Stomach (tissue), 9 donors: ENCODE measurements around the gene TUB. TPM values are rescaled to one million over a fixed set of nuclear protein-coding genes. Genes with fewer than 3 reads are reported as not detected.

Experiments
- DNase-seq, 2 donors: peaks; one replicate each; pipeline versions ENCODE4 v3.0.0 to v3.0.0-alpha.2; 2013 to 2019
- H3K27ac ChIP-seq, 5 donors: fragments of 200-600 bp in 4 of 5; sonication (generic) in 4 of 5; one replicate each; pipeline ENCODE4 v1.5.1; 2013 to 2019; ENCODE audit warnings: mild to moderate bottlenecking in 1 of 5, moderate library complexity in 1 of 5
- H3K27me3 ChIP-seq, 3 donors: fragments of 200-600 bp; sonication (generic); one replicate each; pipeline ENCODE4 v1.5.1; 2017 to 2019; ENCODE audit warnings: mixed run types in 1 of 3
- H3K36me3 ChIP-seq, 4 donors: fragments of 200-600 bp; sonication (generic); 1 replicate in 3 of 4; 2 replicates in 1 of 4; pipeline ENCODE4 v1.5.1; 2016 to 2019
- H3K4me1 ChIP-seq, 4 donors: fragments of 200-600 bp; sonication (generic); one replicate each; pipeline ENCODE4 v1.5.1; 2016 to 2019
- H3K4me3 ChIP-seq, 4 donors: fragments of 200-600 bp; sonication (generic) in 3 of 4; one replicate each; pipeline ENCODE4 v1.5.1; 2016 to 2019; ENCODE audit warnings: mild to moderate bottlenecking in 1 of 4
- H3K9me3 ChIP-seq, 4 donors: fragments of 200-600 bp; sonication (generic); one replicate each; pipeline ENCODE4 v1.5.1; 2016 to 2019
- CTCF ChIP-seq, 7 experiments: fragments of 450-650 bp in 4 of 7; fragments of 200-600 bp in 3 of 7; sonication (generic) in 3 of 7; IDR thresholded peaks; one replicate each; pipeline ENCODE4 v1.5.1; 2016 to 2019; ENCODE audit warnings: antibody characterized with exemption in 7 of 7, control low read depth in 2 of 7, mild to moderate bottlenecking in 1 of 7
- EP300 ChIP-seq: sonication (generic); formaldehyde crosslinking; IDR thresholded peaks from one replicate; pipeline ENCODE4 v1.6.1; 2017; ENCODE audit warnings: antibody characterized with exemption
- POLR2A ChIP-seq, 4 donors: fragments of 450-650 bp; IDR thresholded peaks; one replicate each; pipeline ENCODE4 v1.6.1; 2016; ENCODE audit warnings: antibody characterized with exemption in 4 of 4, control low read depth in 2 of 4, mild to moderate bottlenecking in 1 of 4, moderate library complexity in 1 of 4
- POLR2AphosphoS5 ChIP-seq, 3 donors: sonication (generic); formaldehyde crosslinking; IDR thresholded peaks; one replicate each; pipeline ENCODE4 v1.6.1; 2016; ENCODE audit warnings: antibody characterized with exemption in 3 of 3
- WGBS, 5 donors: extraction: QIAGEN DNeasy Blood & Tissue Kit in 3 of 5; methylation state at CpG; one replicate each; pipeline versions ENCODE4 v1.1.5 to v1.1.7; 2013 to 2018; 5-methylcytosine and 5-hydroxymethylcytosine counted together
- intact Hi-C: fragments of 100-400 bp; cut with DNase I; formaldehyde crosslinking; loops from one replicate; pipeline ENCODE4 v1.15.1; 2023; ENCODE audit warnings: low total_unique reads
- polyA plus RNA-seq, 3 donors: library from polyadenylated mRNA; stranded (reverse); fragments of 200-250 nt; gene quantifications; one replicate each; pipeline ENCODE4 v1.2.3, GENCODE V29; 2013
- total RNA-seq, 5 donors: library from RNA; depleted of rRNA; stranded (reverse); fragments of >200 nt; gene quantifications; one replicate each; pipeline versions ENCODE4 v1.1.0 to v1.2.3, GENCODE V29; 2014 to 2016
- donor health status: healthy with polysubstance abuse.
- donor health status: Bipolar disorder and iron deficiency.
- donor health status: healthy.

TUB gene
- total and polyA plus RNA-seq, 8 donors = under 0.01 to 12.1 (median 1.4) TPM; not detected in 1

DNA sequence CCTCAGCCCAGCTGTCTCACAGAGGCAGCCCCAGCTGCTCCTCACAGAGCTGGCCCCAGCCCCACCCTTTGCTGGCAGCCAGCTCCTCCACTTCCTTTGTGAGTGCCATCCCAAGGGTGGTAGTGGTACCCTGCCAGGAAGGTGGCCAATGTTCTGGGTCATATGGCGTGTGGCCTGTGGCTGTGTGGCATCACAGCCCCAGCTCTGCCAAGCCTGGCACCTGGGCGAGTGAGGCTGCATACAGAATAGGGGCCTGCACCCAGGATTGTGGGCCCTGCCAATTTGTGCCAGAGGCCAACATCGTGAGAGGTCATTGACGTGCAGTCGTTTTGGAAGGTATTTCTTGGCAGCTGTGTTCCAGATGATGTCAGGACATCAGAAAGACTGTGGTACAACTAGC is 10.7 kb downstream of the TUB start:
- 87 to 97% (median 92%) methylated on average over 5 of the region's 5 CpGs for WGBS, 5 donors
- Histone ChIP-seq H3K27ac (no peak overlapping the region), H3K4me1 (peaks cover 0 to 9% (median 7%) of the 10 kb centered on the region in 4 donors), H3K27me3 (no peaks in the 10 kb centered on the region), H3K9me3 (no peaks in the 10 kb centered on the region), H3K4me3 (no peak overlapping the region), H3K36me3 (peaks cover 0 to 13% (median 2%) of the 10 kb centered on the region in 4 donors)
- intact Hi-C loops = no loop called here
- no peak for DNase-seq
- TF ChIP-seq POLR2AphosphoS5 (IDR thresholded peaks at IDR 0.05) (no peak), CTCF (IDR thresholded peaks at IDR 0.05) (no peak), EP300 (no peak), POLR2A (IDR thresholded peaks at IDR 0.05) (no peak)

DNA sequence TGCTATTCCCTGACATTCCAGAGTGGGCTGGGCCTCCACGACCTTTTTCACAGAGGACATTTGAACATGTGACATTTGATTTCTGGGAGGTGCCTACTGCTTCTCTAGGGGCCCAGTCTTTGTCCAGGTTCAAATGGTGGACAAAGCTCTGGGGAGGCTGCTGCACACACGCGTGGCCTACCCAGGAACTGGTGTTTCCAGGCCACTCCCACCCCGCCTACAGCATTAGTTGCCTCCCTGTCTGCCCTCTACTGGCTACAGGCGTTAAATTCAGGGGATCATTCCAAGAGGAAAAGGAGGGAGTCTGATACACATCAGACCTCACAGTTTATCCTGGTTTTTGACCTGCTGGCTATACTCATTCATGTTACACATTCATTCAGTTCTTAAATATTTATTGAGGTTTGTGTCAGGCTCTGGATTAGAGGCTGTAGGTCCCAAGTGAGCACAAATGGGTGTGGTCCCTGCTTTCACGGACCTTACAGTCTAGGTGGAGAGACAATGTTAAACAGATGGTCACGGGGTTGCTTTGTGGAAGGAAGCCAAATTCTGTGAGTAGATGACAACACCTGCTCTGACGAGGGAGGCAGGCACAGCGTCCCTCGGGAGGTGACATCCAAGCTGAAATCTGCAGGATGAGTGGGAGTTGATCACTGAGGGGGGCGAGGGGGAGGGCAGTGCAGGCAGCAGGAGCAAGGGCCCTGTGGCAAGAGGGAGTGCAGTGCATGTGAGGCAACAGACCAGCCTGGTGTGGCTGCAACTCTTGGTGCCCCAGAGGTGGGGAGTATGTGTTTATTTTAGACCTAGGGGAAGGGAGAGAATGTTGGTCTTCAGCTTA is 11.8 kb downstream of the TUB start:
- H3K4me1 ChIP-seq = peaks cover 0 to 9% (median 7%) of the 10 kb centered on the region in 4 donors
- intact Hi-C loops = no loop called here
- no peaks in the 10 kb centered on the region for H3K27me3 ChIP-seq
- peak; percentile 68 to 80 for DNase-seq
- 39 to 47% (median 42%) methylated on average over 11 of the region's 11 CpGs for WGBS, 5 donors
- no peak overlapping the region for H3K27ac ChIP-seq
- no peak overlapping the region for H3K4me3 ChIP-seq
- no peaks in the 10 kb centered on the region for H3K9me3 ChIP-seq
- TF ChIP-seq POLR2AphosphoS5 (IDR thresholded peaks at IDR 0.05) (peak in 1 of 3 donors; percentile 30), POLR2A (IDR thresholded peaks at IDR 0.05) (no peak), EP300 (no peak), CTCF (IDR thresholded peaks at IDR 0.05) (peak in 4 of 7 experiments; percentile 44 to 46 (median 45))
- peaks cover 0 to 23% (median 13%) of the 10 kb centered on the region in 4 donors for H3K36me3 ChIP-seq

DNA sequence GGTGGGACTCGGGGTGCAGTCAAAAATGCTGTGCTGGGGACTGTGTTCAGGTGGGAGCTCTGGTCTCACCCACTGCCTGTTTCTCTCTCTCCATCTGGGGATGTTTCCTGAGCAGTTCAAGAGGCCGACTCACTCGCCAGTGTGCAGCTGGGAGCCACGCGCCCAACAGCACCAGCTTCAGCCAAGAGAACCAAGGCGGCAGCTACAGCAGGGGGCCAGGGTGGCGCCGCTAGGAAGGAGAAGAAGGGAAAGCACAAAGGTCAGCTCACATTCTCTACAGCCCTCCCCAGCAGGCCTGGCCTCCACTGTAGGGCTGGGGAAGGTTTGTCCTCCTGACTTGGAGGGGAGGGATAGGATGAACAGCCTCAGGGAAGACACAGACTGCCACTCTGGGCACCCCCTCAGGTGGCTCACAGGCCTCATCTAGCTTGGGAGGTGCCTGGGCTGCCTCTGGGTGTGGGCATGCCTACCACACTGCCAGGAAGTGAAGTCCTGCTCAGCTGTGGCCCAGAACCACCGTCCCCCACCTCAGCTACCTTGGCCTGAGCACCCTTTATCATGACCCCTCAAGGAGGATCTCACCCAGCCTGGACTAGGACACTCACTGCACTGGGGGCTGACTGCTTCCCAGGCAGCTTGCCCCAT is 13.0 kb downstream of the TUB start:
- TF ChIP-seq POLR2A (IDR thresholded peaks at IDR 0.05) (no peak), EP300 (no peak), POLR2AphosphoS5 (IDR thresholded peaks at IDR 0.05) (no peak), CTCF (IDR thresholded peaks at IDR 0.05) (no peak)
- Histone ChIP-seq H3K27ac (no peak overlapping the region), H3K36me3 (peaks cover 0 to 31% (median 18%) of the 10 kb centered on the region in 4 donors), H3K27me3 (no peaks in the 10 kb centered on the region), H3K4me3 (no peak overlapping the region), H3K4me1 (peaks cover 0 to 9% (median 7%) of the 10 kb centered on the region in 4 donors), H3K9me3 (no peaks in the 10 kb centered on the region)
- WGBS, 5 donors = 68 to 98% (median 83%) methylated on average over 8 to 9 of the region's 9 CpGs
- peak in 1 of 2 donors; percentile 15 for DNase-seq
- intact Hi-C loops = no loop called here

GRCh38 chr11:8094656-8095055 is 13.6 kb downstream of the TUB start:
- intact Hi-C loops = loop anchor here (5.0 kb wide), 2 partner anchors 57 to 87 kb away; no protein-coding TSS in a partner anchor
- peak in 1 of 2 donors; percentile 19 for DNase-seq
- H3K4me1 ChIP-seq = peaks cover 0 to 9% (median 7%) of the 10 kb centered on the region in 4 donors
- no peak overlapping the region for H3K4me3 ChIP-seq
- H3K27me3 ChIP-seq = no peaks in the 10 kb centered on the region
- no peak overlapping the region for H3K27ac ChIP-seq
- 90 to 92% (median 91%) methylated on average over 11 of the region's 11 CpGs for WGBS, 5 donors
- H3K36me3 ChIP-seq = peaks cover 0 to 31% (median 19%) of the 10 kb centered on the region in 4 donors
- no peaks in the 10 kb centered on the region for H3K9me3 ChIP-seq
- TF ChIP-seq CTCF (IDR thresholded peaks at IDR 0.05) (no peak), POLR2AphosphoS5 (IDR thresholded peaks at IDR 0.05) (no peak), POLR2A (IDR thresholded peaks at IDR 0.05) (no peak), EP300 (no peak)
